Hepatocyte (in vitro differentiated cells): ENCODE data around the gene RNF182.

Source experiments
- CTCF ChIP-seq: fragments of 200-600 bp; sonication (generic); IDR thresholded peaks from 2 replicates; pipeline ENCODE4 v1.5.1; 2016; ENCODE audit warnings: antibody characterized with exemption, mild to moderate bottlenecking; ENCODE audit not compliant: poor library complexity
- EZH2phosphoT487 ChIP-seq: fragments of 200-600 bp; sonication (generic); IDR thresholded peaks from one replicate; pipeline ENCODE4 v1.6.1; 2018; ENCODE audit warnings: antibody characterized with exemption, mild to moderate bottlenecking, low read depth, moderate library complexity; ENCODE audit not compliant: unreplicated experiment, severe bottlenecking

- TF ChIP-seq CTCF (no peak), EZH2phosphoT487 (no peak)
These were observed 64.2 kb downstream of the RNF182 start for GRCh38 chr6:13988908-13989307.
